GM19467 (cell line): Measurements from ENCODE around the gene UMPS.

Source experiments
- ATAC-seq: cut with Tn5 transposase; IDR thresholded peaks from one replicate; pipeline ENCODE4 v1.9.1; 2021; ENCODE audit warnings: mild to moderate bottlenecking, moderate library complexity; ENCODE audit not compliant: unreplicated experiment

UMPS gene

DNA sequence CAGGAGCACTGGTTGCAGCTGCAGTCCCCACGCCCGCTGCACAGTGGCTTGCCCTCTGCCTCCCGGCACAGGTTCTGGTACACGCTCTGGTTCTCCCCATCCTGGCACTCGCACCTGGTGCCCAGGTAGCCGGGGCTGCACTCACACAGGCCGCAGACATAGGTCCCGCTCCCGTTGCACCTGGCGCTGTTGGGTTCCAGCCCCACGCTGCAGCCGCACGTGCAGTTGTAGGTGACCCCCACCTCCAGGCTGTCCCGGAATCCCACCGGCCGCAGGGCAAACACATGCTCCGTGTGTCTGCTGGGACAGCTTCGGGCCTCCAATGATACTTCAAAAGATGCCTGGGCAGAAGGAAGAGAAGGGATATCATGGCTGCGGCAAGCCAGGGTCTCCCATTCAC lies 66.2 kb downstream of the UMPS start:
- ATAC-seq = no peak

DNA sequence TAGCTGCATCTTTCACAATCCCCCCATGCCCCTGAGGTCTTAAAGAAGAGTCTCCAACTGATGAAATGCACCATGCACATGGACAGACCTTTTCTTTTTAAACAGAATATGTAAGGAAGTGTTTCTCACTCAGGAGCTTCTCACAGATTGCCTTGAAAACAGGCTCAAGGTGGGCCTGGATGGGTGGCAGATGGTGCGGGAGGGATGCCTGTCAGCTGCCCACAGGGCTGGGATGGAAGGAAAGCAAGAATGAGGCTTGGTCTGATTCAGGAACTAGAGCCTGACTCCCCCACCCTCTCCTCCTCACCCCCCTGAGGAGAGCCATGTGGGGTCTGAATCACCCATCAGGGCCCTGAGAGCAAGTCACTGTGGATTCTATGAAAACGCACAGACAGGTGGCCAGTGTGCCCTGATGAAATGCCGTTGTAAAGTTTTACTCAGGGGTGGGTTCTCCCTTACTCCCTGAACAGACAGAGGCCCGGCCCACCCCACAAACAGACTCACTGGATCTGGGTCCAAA lies 67.2 kb downstream of the UMPS start:
- no peak for ATAC-seq
